ENCODE results near the gene RIF1. TPM values are rescaled to one million over a fixed set of nuclear protein-coding genes. Genes with fewer than 3 reads are reported as not detected.

RIF1 gene
- total RNA-seq = 45.1 and 48.5 TPM in 2 replicates

GRCh38 chr2:151409601-151410484, at the start of gene RIF1:
RIF1 (plus strand) TSS chr2:151409902; CDS start chr2:151410424, 522 bp downstream.
- H2AFZ ChIP-seq (ENCODE audit: low read length) = peak within 1 kb of the TSS; percentile 88
- H3K36me3 ChIP-seq (ENCODE audit: insufficient read depth, low read length) = peaks cover 26% of the 10 kb centered on the region
- DNase-seq (ENCODE audit: insufficient read length, low spot score, missing footprints) = peak; percentile 97
- H3K4me2 ChIP-seq (ENCODE audit: insufficient read depth, low read length) = peak within 1 kb of the TSS; percentile 84
- peaks cover 6% of the 10 kb centered on the region for H3K4me1 ChIP-seq (ENCODE audit: insufficient read depth, low read length)
- peaks cover 46% of the 10 kb centered on the region for H3K79me2 ChIP-seq (ENCODE audit: insufficient read depth, low read length)
- no peaks in the 10 kb centered on the region for H3K9me3 ChIP-seq (ENCODE audit: low read depth, low read length)
- TF ChIP-seq, protein P1, sequence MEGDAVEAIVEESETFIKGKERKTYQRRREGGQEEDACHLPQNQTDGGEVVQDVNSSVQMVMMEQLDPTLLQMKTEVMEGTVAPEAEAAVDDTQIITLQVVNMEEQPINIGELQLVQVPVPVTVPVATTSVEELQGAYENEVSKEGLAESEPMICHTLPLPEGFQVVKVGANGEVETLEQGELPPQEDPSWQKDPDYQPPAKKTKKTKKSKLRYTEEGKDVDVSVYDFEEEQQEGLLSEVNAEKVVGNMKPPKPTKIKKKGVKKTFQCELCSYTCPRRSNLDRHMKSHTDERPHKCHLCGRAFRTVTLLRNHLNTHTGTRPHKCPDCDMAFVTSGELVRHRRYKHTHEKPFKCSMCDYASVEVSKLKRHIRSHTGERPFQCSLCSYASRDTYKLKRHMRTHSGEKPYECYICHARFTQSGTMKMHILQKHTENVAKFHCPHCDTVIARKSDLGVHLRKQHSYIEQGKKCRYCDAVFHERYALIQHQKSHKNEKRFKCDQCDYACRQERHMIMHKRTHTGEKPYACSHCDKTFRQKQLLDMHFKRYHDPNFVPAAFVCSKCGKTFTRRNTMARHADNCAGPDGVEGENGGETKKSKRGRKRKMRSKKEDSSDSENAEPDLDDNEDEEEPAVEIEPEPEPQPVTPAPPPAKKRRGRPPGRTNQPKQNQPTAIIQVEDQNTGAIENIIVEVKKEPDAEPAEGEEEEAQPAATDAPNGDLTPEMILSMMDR (IDR thresholded peaks at IDR 0.05; ENCODE audit: extremely low read depth, low read depth, low read length) = peak; percentile 53
- peak within 1 kb of the TSS; percentile 100 for H3K4me3 ChIP-seq (ENCODE audit: insufficient read depth, low read length)
- no peaks in the 10 kb centered on the region for H3K27me3 ChIP-seq (ENCODE audit: insufficient read depth, low read length)
- peaks cover 7% of the 10 kb centered on the region for H4K20me1 ChIP-seq (ENCODE audit: insufficient read depth, low read length)
- H3K27ac ChIP-seq (ENCODE audit: low read depth, low read length) = peak within 1 kb of the TSS; percentile 84

DNA sequence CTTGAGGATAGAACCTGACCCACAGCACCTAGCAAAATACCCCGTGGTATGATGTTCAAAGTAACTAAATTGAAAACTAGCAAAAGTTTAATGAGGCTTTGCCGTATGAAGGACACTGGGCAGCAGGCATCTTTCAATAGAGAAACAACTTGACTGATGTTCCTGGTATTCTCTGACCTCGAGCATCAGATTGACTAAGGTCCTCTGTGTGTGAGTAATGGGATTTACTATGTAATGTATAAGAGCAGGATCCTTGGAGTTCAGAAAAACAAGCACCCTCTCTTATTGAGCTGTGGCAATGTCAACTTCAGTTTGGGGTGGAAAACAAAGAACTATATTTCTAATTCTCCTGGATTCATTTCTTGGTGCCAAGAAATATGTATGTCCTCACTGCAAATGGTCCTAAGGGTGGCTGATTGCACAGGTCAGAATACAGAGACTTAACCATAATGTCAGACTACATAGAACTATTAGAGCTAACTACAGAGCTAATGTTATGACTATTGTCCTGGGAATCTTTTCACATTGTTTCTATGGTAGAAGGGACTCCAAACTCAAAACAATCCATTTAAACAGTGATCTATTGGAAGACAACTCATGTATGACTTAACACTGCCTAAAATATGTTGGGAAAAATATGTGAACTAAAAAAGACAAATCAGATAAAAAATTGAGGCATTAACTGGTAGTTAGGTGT, 47.9 kb upstream of the RIF1 start:
- Histone ChIP-seq H2AFZ (ENCODE audit: low read length) (peak overlapping the region; percentile 80), H4K20me1 (ENCODE audit: insufficient read depth, low read length) (no peaks in the 10 kb centered on the region), H3K4me1 (ENCODE audit: insufficient read depth, low read length) (peaks cover 15% of the 10 kb centered on the region), H3K4me3 (ENCODE audit: insufficient read depth, low read length) (no peak overlapping the region), H3K27ac (ENCODE audit: low read depth, low read length) (peak overlapping the region; percentile 75), H3K36me3 (ENCODE audit: insufficient read depth, low read length) (no peaks in the 10 kb centered on the region), H3K4me2 (ENCODE audit: insufficient read depth, low read length) (peak overlapping the region; percentile 49), H3K27me3 (ENCODE audit: insufficient read depth, low read length) (no peaks in the 10 kb centered on the region), H3K9me3 (ENCODE audit: low read depth, low read length) (no peaks in the 10 kb centered on the region), H3K79me2 (ENCODE audit: insufficient read depth, low read length) (peaks cover 2% of the 10 kb centered on the region)
- DNase-seq (ENCODE audit: insufficient read length, low spot score, missing footprints) = peak; percentile 50
- TF ChIP-seq, protein P1 (IDR thresholded peaks at IDR 0.05; ENCODE audit: extremely low read depth, low read depth, low read length) = no peak

- Histone ChIP-seq H3K9me3 (ENCODE audit: low read depth, low read length) (no peaks in the 10 kb centered on the region), H3K4me1 (ENCODE audit: insufficient read depth, low read length) (peaks cover 7% of the 10 kb centered on the region), H3K79me2 (ENCODE audit: insufficient read depth, low read length) (peaks cover 2% of the 10 kb centered on the region), H3K36me3 (ENCODE audit: insufficient read depth, low read length) (no peaks in the 10 kb centered on the region), H3K27ac (ENCODE audit: low read depth, low read length) (no peak overlapping the region), H2AFZ (ENCODE audit: low read length) (peak overlapping the region; percentile 78), H4K20me1 (ENCODE audit: insufficient read depth, low read length) (no peaks in the 10 kb centered on the region), H3K4me3 (ENCODE audit: insufficient read depth, low read length) (no peak overlapping the region), H3K4me2 (ENCODE audit: insufficient read depth, low read length) (no peak overlapping the region), H3K27me3 (ENCODE audit: insufficient read depth, low read length) (no peaks in the 10 kb centered on the region)
- DNase-seq (ENCODE audit: insufficient read length, low spot score, missing footprints) = no peak
- TF ChIP-seq, protein P1 (IDR thresholded peaks at IDR 0.05; ENCODE audit: extremely low read depth, low read depth, low read length) = no peak
Measured at GRCh38 chr2:151363709-151364108, 46.0 kb upstream of the RIF1 start.

DNA sequence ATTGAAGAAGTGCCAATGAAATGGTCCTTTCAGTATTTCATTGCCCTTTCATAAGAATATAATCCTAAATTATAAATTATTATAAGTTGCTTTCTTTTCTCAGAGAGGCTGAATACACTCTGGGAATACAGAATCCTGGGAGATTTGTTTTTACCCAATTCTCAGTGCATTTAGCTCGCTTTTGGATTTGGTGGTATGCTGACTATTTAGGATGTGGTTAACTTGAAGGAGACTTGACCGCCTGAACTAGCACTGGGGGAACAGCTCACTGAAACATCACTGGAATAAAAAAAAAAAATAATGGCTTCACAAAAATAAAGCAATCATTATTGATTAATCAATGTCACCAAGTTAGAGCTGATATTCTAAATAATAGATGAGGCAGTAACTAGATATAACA, 42.1 kb upstream of the RIF1 start:
- DNase-seq (ENCODE audit: insufficient read length, low spot score, missing footprints) = peak; percentile 85
- Histone ChIP-seq H3K9me3 (ENCODE audit: low read depth, low read length) (no peaks in the 10 kb centered on the region), H3K36me3 (ENCODE audit: insufficient read depth, low read length) (no peaks in the 10 kb centered on the region), H3K4me2 (ENCODE audit: insufficient read depth, low read length) (peak overlapping the region; percentile 36), H4K20me1 (ENCODE audit: insufficient read depth, low read length) (no peaks in the 10 kb centered on the region), H3K4me3 (ENCODE audit: insufficient read depth, low read length) (no peak overlapping the region), H3K27me3 (ENCODE audit: insufficient read depth, low read length) (no peaks in the 10 kb centered on the region), H3K4me1 (ENCODE audit: insufficient read depth, low read length) (no peaks in the 10 kb centered on the region), H3K27ac (ENCODE audit: low read depth, low read length) (peak overlapping the region; percentile 72), H2AFZ (ENCODE audit: low read length) (peak overlapping the region; percentile 35), H3K79me2 (ENCODE audit: insufficient read depth, low read length) (no peaks in the 10 kb centered on the region)
- TF ChIP-seq, protein P1 (IDR thresholded peaks at IDR 0.05; ENCODE audit: extremely low read depth, low read depth, low read length) = no peak
